Astrocyte (in vitro differentiated cells and primary cell): ENCODE measurements around the gene PRDM15. TPM values are rescaled to one million over a fixed set of nuclear protein-coding genes. Genes with fewer than 3 reads are reported as not detected.

Experiments used
- DNase-seq: peaks from one replicate; pipeline ENCODE4 v3.0.0-alpha.2; 2010; ENCODE audit warnings: low read depth
- FAIRE-seq: peaks from 2 replicates; lab custom pipeline; 2011; peaks lifted over from hg19 to GRCh38; lab: Jason Lieb, UNC
- H2AFZ ChIP-seq: 2 replicates; pipeline ENCODE4 v1.6.0; 2012; ENCODE audit warnings: low read depth, low read length, inconsistent platforms
- H3K27ac ChIP-seq: 2 replicates; pipeline ENCODE4 v1.5.1; 2011; ENCODE audit warnings: low read depth, low read length, inconsistent platforms
- H3K27me3 ChIP-seq: 2 replicates; pipeline ENCODE4 v1.6.0; 2011; ENCODE audit warnings: low read length, inconsistent platforms; ENCODE audit not compliant: insufficient read depth
- H3K36me3 ChIP-seq: 2 replicates; pipeline ENCODE4 v1.5.1; 2011; ENCODE audit warnings: low read length, inconsistent platforms; ENCODE audit not compliant: insufficient read depth
- H3K4me1 ChIP-seq: 2 replicates; pipeline ENCODE4 v1.5.1; 2011; ENCODE audit warnings: low read length, inconsistent platforms; ENCODE audit not compliant: insufficient read depth
- H3K4me2 ChIP-seq: 2 replicates; pipeline ENCODE4 v1.6.0; 2012; ENCODE audit warnings: low read length, inconsistent platforms
- H3K4me3 ChIP-seq: 2 replicates; pipeline ENCODE4 v1.5.1; 2011; ENCODE audit warnings: low read depth, mild to moderate bottlenecking, low read length, inconsistent platforms; ENCODE audit not compliant: insufficient read depth
- H3K79me2 ChIP-seq: 2 replicates; pipeline ENCODE4 v1.6.0; 2012; ENCODE audit warnings: mild to moderate bottlenecking, low read length, inconsistent platforms; ENCODE audit not compliant: insufficient read depth
- H3K9ac ChIP-seq: 2 replicates; pipeline ENCODE4 v1.6.0; 2012; ENCODE audit warnings: mild to moderate bottlenecking, low read length, inconsistent platforms
- H3K9me3 ChIP-seq: 2 replicates; pipeline ENCODE4 v1.5.1; 2012; ENCODE audit warnings: low read depth, mild to moderate bottlenecking, low read length, inconsistent platforms; ENCODE audit not compliant: insufficient read depth
- H4K20me1 ChIP-seq: 2 replicates; pipeline ENCODE4 v1.6.0; 2012; ENCODE audit warnings: low read length, inconsistent platforms; ENCODE audit not compliant: insufficient read depth
- H3K27ac Mint-ChIP-seq: one replicate; pipeline ENCODE4 v1.8.0; 2021; ENCODE audit warnings: mild to moderate bottlenecking, mixed read lengths; ENCODE audit not compliant: unreplicated experiment
- H3K27me3 Mint-ChIP-seq: one replicate; pipeline ENCODE4 v1.8.0; 2021; ENCODE audit warnings: low read depth, mixed read lengths; ENCODE audit not compliant: unreplicated experiment
- H3K36me3 Mint-ChIP-seq: one replicate; pipeline ENCODE4 v1.8.0; 2021; ENCODE audit warnings: low read depth, mixed read lengths; ENCODE audit not compliant: unreplicated experiment
- H3K4me1 Mint-ChIP-seq: one replicate; pipeline ENCODE4 v1.8.0; 2021; ENCODE audit warnings: low read depth, mixed read lengths; ENCODE audit not compliant: unreplicated experiment
- H3K4me3 Mint-ChIP-seq: one replicate; pipeline ENCODE4 v1.8.0; 2021; ENCODE audit warnings: mild to moderate bottlenecking, moderate library complexity, mixed read lengths; ENCODE audit not compliant: unreplicated experiment
- H3K9me3 Mint-ChIP-seq: one replicate; pipeline ENCODE4 v1.8.0; 2021; ENCODE audit warnings: mild to moderate bottlenecking, mixed read lengths; ENCODE audit not compliant: unreplicated experiment
- EZH2 ChIP-seq: IDR thresholded peaks from 2 replicates; pipeline ENCODE4 v1.6.1; 2012; ENCODE audit warnings: mild to moderate bottlenecking, low read length, inconsistent platforms; ENCODE audit not compliant: insufficient read depth
- total RNA-seq: library from RNA; stranded (reverse); gene quantifications from 2 replicates; pipeline ENCODE4 v1.2.1, GENCODE V29; 2021
- TF ChIP-seq, protein P1 (sequence below): IDR thresholded peaks from 2 replicates; pipeline ENCODE4 v1.5.1; 2011; ENCODE audit warnings: low read depth, mild to moderate bottlenecking, inconsistent platforms, low read length, moderate library complexity; ENCODE audit not compliant: insufficient read depth

Gene PRDM15
- total RNA-seq, 1 donor from 2014 or later, result 6.8 TPM

DNA sequence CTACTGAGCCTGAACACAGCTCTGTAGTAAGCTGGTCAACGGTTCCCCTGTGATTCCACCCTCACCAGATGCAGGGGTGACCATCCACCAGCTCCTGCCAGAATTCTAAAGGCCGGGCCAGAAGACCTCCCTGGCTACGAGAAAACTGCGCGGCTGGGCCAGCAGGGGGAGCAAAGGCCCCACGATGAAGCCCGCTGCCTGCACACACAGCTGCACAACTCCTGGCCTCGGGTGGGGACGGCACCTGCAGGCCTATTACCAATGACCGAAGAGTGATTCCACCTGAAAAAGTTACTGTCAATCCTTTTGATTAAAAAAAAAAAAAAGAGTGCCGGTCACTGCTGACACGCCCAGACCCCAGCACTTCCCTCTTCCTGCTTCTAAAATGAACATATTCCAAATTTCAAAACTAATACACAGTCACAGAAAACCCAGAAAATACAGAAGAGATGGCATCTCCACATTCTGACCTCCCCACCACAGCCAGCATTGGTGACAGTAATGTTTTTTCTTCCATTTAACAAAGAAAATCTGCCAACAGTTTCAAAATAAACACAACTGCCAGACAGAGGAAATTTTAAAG, 62.5 kb downstream of the PRDM15 start:
- no peak for FAIRE-seq

DNA sequence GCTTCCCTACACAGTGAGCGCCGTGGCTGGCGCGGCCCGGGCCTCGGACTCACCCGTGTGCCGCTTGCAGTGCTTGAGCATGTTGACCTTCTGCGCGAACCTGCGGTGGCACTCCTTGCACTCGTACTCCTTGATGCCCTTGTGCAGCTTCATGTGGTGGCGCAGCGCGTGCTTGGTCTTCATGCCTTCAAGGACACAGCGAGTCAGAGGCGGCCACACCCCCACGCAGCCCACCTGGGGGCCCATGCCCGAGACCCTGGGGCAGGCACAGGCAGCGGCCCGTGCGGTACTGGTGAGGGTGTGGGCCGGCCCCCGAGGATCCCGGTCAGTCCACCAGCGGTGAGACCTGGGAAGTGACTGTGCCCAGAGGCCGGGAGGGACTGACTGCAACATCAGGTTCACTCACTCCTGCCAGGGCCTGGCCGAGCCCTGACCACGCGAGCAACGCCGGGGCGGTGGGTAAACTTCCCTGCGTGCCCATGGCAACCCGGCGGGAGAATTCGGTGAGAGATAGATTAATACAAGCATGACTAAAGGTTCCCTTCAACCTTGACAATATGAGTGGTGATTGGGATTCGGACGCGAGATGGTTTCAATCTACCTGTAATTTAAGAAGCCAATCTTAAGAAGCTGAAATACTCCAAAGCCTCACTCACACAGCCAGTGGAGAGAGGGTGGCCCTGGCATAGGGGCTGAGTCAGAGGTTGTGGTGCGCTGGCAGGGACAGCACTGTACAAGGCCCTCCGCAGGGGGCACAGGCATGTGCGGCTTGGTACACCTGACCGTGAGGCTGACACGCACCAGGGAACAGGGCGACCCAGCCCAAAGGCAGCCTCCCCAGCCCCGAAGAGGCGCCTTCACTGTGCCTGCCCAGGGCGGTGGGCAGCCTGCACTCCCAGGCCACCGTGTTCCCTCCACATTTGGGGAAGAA, 63.2 kb downstream of the PRDM15 start:
- no peaks in the 10 kb centered on the region for H3K79me2 ChIP-seq
- Mint-ChIP-seq H3K36me3 (peaks cover 4% of the 10 kb centered on the region), H3K4me3 (no peak overlapping the region), H3K27me3 (peaks cover 1% of the 10 kb centered on the region), H3K4me1 (no peaks in the 10 kb centered on the region), H3K9me3 (no peaks in the 10 kb centered on the region), H3K27ac (no peak overlapping the region)
- no peaks in the 10 kb centered on the region for H3K27me3 ChIP-seq
- no peak for TF ChIP-seq EZH2
- TF ChIP-seq, protein P1, sequence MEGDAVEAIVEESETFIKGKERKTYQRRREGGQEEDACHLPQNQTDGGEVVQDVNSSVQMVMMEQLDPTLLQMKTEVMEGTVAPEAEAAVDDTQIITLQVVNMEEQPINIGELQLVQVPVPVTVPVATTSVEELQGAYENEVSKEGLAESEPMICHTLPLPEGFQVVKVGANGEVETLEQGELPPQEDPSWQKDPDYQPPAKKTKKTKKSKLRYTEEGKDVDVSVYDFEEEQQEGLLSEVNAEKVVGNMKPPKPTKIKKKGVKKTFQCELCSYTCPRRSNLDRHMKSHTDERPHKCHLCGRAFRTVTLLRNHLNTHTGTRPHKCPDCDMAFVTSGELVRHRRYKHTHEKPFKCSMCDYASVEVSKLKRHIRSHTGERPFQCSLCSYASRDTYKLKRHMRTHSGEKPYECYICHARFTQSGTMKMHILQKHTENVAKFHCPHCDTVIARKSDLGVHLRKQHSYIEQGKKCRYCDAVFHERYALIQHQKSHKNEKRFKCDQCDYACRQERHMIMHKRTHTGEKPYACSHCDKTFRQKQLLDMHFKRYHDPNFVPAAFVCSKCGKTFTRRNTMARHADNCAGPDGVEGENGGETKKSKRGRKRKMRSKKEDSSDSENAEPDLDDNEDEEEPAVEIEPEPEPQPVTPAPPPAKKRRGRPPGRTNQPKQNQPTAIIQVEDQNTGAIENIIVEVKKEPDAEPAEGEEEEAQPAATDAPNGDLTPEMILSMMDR, result no peak
- no peak overlapping the region for H2AFZ ChIP-seq
- H3K4me1 ChIP-seq, result no peaks in the 10 kb centered on the region
- no peak overlapping the region for H3K4me3 ChIP-seq
- no peak for FAIRE-seq
- no peaks in the 10 kb centered on the region for H3K9me3 ChIP-seq
- peaks cover 3% of the 10 kb centered on the region for H3K36me3 ChIP-seq
- no peak overlapping the region for H3K27ac ChIP-seq
- H3K9ac ChIP-seq, result no peak overlapping the region
- no peak for DNase-seq
- no peak overlapping the region for H3K4me2 ChIP-seq
- no peaks in the 10 kb centered on the region for H4K20me1 ChIP-seq

More for the DNA sequence above, 62.5 kb downstream of the PRDM15 start:
- Mint-ChIP-seq H3K9me3 (no peaks in the 10 kb centered on the region), H3K27ac (no peak overlapping the region), H3K4me3 (no peak overlapping the region), H3K36me3 (peaks cover 2% of the 10 kb centered on the region), H3K4me1 (no peaks in the 10 kb centered on the region), H3K27me3 (peaks cover 1% of the 10 kb centered on the region)
- Histone ChIP-seq H4K20me1 (no peaks in the 10 kb centered on the region), H3K4me1 (no peaks in the 10 kb centered on the region), H3K9me3 (no peaks in the 10 kb centered on the region), H3K9ac (no peak overlapping the region), H3K4me2 (no peak overlapping the region), H3K4me3 (no peak overlapping the region), H3K79me2 (no peaks in the 10 kb centered on the region), H3K36me3 (no peaks in the 10 kb centered on the region), H3K27me3 (no peaks in the 10 kb centered on the region), H3K27ac (no peak overlapping the region), H2AFZ (no peak overlapping the region)
- no peak for TF ChIP-seq EZH2
- TF ChIP-seq, protein P1, result peak; percentile 67
- peak; percentile 17 for DNase-seq

DNA sequence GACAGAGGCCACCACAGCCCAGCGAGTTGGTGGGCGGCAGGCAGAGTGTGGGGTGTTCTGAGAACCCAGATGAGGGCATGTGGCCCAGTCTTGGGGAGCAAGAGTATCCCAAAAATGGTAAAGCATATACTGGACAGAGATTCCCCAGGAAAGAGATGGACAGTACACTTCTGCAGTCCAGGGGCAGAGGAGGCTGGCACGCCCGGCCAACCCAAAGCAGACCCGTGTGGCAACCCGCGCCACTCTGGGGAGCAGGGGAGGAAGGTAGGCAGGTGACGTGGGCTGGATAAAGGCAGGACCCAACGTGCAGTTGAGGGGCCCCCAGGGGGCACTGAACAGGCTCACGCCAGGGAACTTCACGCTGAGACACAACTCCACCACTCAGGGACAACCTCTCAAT, 65.9 kb downstream of the PRDM15 start:
- Mint-ChIP-seq H3K27ac (no peak overlapping the region), H3K4me3 (no peak overlapping the region), H3K9me3 (no peaks in the 10 kb centered on the region), H3K4me1 (no peaks in the 10 kb centered on the region), H3K27me3 (no peaks in the 10 kb centered on the region), H3K36me3 (peaks cover 11% of the 10 kb centered on the region)
- Histone ChIP-seq H3K79me2 (no peaks in the 10 kb centered on the region), H4K20me1 (no peaks in the 10 kb centered on the region), H3K36me3 (peaks cover 3% of the 10 kb centered on the region), H3K4me3 (no peak overlapping the region), H3K27me3 (no peaks in the 10 kb centered on the region), H3K4me2 (no peak overlapping the region), H3K4me1 (no peaks in the 10 kb centered on the region), H3K27ac (no peak overlapping the region), H3K9ac (no peak overlapping the region), H3K9me3 (no peaks in the 10 kb centered on the region), H2AFZ (no peak overlapping the region)
- no peak for TF ChIP-seq EZH2
- no peak for DNase-seq
- FAIRE-seq, result no peak
